ENCODE results near the gene HOXD9.

The HOXD9 gene

GRCh38 chr2:176110415-176111308, 11.9 kb upstream of the HOXD9 start:
- no peak for DNase-seq (ENCODE audit: low read depth)

DNA sequence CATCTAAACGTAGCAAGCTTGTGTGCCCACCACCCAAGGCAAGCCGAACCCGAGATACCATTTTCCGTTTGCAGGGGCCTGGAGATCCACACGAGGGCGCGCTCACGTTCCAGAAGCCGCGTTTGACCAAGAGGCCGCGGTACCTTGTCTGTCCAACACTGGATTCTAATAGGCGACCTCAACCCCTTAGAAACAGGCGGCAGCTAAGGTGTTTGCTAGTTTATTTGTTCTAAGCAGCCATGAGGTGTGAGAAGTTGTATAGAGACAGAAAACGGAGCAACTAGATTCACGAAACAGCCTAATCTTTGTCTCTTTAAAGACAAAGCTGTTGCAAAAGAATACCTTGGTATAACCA, 11.2 kb upstream of the HOXD9 start:
- DNase-seq (ENCODE audit: low read depth) = no peak

DNA sequence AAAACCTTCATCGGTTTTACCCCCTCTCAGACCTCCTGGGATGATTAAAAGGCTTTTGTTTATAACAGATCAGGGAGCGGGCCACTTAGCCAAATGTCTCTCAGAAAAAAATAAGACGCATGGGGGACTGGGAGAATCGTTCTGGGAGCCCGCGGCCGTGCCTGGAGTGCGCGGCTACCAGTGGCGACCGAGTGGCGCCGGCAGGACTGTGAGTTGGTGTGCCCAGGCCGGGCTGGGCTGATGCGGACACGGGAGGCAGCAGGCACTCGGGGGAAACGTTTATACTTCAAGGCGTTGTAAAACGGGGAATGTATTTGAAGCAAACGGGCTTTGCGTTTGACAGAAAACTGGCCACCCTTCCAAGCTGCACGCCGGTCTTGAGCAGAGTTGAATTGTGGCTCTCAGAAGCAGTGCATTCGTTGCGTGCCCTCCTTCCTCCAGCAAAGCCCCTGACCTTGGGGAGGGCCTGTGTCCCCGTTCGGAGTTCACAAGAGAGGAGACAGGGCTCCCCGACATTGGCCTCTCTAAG, 10.6 kb upstream of the HOXD9 start:
- no peak for DNase-seq (ENCODE audit: low read depth)

DNA sequence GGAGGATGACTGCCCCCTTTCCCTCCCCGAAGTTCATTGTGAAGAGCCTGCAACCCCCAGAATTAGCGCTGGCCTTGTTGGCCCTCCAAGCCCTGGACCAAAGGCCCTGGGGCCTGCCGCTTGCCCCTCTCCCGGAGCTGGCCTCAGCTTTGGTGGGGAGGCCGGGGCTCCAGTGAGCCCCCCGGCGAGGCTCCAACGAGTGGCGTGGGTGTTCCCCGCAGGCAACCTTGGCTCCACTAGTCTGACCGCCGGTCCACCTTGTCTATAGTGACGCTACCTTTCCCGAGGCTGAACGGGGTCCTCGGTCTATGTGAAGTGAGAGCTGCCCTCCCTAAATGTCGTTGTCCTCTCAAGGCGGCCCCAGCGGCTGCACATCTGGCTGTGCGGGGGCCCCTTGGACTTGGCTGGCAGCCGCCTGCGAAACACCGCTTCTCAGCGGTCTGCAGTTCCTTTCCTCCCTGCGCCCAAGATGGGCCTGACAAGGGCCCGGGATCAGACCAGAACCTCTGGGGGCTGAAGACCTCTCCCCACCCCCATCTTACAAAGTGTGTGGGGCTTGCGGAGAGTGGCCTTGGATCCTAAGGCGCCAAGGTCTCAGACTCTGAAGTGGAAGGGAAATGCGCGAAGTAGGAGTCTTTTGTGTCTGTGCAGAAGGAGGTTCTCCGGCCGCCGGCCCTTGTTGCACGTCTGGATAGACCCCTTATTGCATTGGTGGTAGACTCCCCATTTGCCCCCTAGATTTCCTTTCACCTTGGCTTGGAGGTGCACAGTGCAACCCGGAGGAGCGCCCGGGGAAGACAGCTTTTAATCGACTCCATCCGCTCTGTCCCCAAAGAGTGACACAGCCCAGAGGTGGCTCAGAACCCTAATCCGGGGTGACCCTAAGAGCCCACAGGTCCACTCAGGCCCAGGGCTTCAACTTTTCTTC, 9.9 kb upstream of the HOXD9 start:
- DNase-seq (ENCODE audit: low read depth) = no peak

GRCh38 chr2:176114120-176114929, 8.2 kb upstream of the HOXD9 start:
- DNase-seq (ENCODE audit: low read depth) = no peak

- DNase-seq (ENCODE audit: low read depth) = no peak
Observed at GRCh38 chr2:176114930-176115625, 7.4 kb upstream of the HOXD9 start.

GRCh38 chr2:176115883-176116813, 6.4 kb upstream of the HOXD9 start, which contains the start of gene HOXD10:
Gene HOXD10, plus strand, starts transcription at chr2:176116778. Its CDS starts 56 bp downstream, at chr2:176116834.
- no peak for DNase-seq (ENCODE audit: low read depth)

DNA sequence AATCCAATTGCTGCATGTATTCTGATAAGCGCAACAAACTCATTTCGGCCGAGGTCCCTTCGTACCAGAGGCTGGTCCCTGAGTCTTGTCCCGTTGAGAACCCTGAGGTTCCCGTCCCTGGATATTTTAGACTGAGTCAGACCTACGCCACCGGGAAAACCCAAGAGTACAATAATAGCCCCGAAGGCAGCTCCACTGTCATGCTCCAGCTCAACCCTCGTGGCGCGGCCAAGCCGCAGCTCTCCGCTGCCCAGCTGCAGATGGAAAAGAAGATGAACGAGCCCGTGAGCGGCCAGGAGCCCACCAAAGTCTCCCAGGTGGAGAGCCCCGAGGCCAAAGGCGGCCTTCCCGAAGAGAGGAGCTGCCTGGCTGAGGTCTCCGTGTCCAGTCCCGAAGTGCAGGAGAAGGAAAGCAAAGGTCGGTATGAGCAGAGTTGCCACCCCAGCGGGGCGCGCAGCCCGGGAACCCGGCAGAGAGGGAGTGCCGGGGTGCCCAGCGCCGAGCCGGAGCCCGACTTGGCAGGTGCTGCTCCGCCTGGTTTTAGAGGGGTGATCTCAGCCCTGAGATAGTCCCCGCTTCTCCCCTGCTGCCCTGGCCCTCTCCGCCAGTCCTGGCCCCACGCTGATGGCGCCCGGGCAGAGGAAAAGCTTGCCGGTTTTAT, 5.2 kb upstream of the HOXD9 start:
- DNase-seq (ENCODE audit: low read depth) = no peak

DNA sequence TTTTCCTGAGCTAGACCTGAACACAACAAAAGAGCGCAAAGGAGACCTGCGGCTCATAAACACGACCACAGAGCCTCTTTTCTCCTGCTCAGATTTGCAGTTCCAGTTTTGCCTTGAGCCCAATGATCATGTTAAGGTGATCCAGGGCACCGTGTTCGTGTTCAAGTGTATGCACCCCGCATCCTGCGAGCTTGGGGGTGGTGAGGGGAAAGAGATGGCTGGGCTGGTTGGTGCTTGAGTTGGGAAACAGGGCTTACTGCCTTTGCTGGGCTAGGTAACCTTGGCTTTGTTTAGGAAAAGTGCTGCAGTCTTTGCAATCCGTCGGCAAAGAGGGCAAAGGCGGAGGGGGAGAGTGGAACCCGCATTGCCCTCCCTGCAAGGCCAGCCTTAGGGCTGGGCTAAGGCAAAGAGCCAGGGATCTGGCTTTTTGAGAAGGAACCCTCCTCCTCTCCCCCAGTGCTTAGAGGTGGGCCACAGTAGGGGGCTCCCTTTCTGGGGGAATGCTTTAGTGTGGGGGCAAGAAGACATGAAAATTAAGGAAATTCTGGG, 4.6 kb upstream of the HOXD9 start:
- no peak for DNase-seq (ENCODE audit: low read depth)

- DNase-seq (ENCODE audit: low read depth) = no peak
Observed at GRCh38 chr2:176118601-176119339, 3.7 kb upstream of the HOXD9 start.

DNA sequence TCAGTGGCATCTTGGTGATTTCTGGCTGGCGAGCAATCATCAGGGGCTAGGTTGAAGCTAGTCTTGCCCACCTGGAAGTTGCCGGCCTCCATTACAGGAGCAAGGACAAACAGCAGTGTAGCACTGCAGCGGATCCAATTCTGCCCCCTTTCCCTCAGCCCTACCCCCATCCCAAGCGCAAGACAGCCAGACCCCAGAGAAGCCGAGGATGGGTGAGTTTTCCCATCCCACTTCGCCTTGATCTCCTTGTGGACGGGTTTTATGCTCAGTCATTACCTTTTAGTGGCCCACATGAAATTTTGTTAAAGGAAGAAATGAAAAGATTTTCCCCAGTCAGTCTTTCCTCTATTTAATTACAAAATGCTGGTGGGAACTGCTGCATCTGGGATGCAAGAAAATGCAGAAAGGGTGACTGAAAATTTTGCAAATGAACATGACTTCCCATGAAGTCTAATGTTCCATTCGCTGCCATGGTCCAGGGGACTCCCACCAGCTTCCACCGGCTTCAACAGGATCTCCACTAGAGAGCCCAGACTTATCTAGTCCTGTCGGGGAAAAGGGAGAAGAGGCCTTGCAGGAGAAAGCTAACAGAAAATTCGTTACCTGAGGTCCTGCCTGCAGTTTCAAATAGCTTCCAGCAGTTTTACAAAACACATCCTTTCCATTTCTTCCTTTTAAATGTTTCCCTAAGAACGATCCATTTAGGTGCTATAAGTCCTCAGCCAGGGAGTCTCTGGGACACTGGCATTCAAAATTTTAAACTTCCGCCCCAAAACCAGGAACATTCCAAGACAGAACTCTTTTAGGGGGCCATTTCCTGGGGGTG, 1.9 kb upstream of the HOXD9 start:
- no peak for DNase-seq (ENCODE audit: low read depth)

DNA sequence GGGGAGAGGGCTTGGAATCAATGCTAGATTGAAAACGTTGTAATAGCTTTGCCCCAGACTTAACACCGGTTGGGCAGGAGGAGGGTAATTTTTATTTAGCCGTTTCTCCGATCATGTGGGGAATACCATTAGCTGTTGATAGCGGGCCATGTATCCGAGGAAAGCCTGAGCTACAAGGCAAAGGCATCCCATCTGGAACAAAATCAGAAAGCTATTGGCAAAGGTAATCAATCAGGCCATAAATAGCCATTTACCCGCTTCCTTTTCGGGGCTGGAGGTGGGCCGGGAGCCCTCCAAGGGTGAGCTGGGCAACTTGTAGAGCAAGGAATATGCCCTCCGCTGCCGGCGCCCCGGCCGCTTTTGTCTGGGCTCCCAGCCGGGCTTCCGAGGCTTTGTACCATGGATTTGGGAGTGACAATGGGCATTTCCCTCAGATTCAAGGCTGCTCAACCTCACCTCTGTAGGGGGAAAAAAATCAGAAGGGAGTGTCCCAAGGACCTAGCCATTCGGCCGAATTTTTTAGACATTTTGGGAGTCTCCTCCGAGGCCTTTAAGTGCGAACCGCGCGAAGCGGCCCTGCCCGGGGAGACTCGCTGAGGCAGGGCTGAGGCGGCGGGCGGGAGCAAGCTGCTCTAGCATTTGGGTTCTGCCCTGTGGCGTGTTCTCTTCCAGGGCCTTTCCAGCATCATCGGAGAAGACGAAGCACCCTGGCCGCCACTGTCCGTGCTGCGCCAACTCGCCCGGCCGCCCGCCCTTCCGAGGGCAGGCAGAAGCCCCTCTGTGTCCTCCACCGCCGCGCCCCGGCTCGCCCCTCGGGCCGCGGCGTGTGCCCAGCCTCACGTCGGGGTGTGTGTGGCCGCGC, 1.1 kb upstream of the HOXD9 start:
- DNase-seq (ENCODE audit: low read depth) = no peak

DNA sequence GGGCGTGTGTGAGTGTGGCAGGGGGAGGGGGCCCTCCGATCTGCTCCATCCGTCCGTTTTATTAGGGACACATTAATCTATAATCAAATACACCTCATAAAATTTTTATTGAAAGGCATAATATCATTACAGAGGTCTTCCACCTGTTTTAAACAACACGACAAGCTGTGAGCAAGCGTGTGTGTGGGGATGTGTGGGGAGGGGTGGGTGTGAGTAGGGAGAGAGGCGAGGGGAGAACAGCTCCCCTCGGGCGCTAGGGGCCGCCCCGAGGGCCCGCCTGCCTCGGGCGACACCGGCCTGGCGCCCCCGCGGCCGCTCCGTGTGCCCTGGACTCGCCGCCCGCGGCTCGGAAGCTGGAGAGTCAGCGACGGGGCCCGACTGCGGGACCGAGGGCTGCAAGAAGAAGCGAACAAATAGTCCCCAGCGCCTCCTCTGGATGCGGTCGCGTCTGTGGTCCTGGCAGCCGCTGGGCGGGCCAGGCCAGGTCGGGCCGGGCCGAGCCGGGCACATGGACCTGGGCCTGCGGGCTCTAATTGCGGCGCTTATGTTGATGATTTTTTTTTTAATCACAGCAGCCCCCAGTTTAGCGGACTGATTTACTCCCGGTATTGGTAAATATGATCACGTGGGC, 352 bp upstream of the HOXD9 start:
- no peak for DNase-seq (ENCODE audit: low read depth)

GRCh38 chr2:176123411-176124109, 1.0 kb downstream of the HOXD9 start:
- no peak for DNase-seq (ENCODE audit: low read depth)

Data from HS-27A (cell line).